Renal cortical epithelial cell (primary cell): ENCODE data around the gene ZNF664. TPM values are rescaled to one million over a fixed set of nuclear protein-coding genes. Genes with fewer than 3 reads are reported as not detected.
A peak's percentile ranks its signal among the peaks of the same experiment; 100 is the strongest.

Experiments used
- DNase-seq: peaks from one replicate; pipeline ENCODE4 v3.0.0-alpha.2; 2011; ENCODE audit warnings: low read depth
- total RNA-seq: library from RNA; depleted of rRNA; stranded (reverse); fragments of >200 nt; gene quantifications from 2 replicates; pipeline ENCODE4 v1.2.3, GENCODE V29; 2014

ZNF664 gene
- total RNA-seq, 1 donor from 2014 or later = 106 TPM

DNA sequence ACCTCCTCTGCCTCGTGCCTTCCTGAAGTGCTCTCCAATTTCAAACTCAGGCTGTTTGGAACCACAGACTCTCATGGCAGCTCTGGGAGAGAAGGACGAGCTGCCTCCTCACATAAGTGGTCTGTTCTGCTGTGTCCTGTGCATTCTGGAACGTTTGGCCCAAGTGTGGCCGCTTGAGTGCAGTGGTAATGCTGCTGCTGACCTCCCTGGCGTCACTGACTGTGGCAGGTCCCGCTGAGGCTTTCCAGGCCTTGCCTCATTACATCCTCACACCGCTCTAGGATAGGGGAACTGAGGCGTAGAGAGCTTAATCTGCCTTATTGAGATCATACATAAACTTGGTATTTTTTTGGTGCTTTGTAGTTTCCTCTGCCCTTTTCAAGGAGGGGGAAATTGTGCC lies 14.6 kb upstream of the ZNF664 start:
- DNase-seq = no peak

GRCh38 chr12:123958876-123959275 lies 14.1 kb upstream of the ZNF664 start:
- no peak for DNase-seq

DNA sequence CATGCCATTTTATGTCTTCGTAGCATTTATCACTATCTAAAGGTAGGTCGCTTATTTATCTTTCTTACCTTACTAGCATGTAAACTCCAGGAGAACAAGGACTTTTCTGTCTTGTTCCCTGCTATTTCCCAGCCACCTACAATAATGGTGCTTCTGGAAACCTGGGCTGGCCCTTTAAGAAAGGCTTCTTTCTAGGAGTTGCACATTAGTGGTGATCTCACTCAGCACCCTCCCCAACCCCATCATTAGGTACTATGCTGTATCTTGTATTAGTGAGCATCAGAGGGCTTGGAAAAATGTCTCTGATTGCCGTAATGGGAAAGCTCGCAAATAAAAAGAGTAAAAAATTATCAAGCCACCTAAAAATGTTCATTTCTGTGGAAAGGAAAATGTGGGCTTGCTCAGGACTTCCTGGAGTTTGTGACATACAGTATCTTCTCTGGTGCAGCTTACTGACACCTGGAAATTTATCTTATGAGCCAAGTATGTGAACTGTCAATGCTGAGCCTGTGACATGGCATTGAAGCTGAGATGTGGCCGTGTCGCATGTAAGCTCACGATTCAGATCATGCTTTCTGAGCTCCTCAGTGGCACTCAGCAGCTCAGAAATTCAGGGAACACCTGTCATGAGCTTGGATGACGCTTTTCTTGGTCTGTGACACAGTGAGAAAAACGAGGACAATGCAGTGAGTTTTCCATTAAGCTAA lies 12.8 kb upstream of the ZNF664 start:
- no peak for DNase-seq

- DNase-seq = no peak
Measured at GRCh38 chr12:123960856-123961255, 12.2 kb upstream of the ZNF664 start.

DNA sequence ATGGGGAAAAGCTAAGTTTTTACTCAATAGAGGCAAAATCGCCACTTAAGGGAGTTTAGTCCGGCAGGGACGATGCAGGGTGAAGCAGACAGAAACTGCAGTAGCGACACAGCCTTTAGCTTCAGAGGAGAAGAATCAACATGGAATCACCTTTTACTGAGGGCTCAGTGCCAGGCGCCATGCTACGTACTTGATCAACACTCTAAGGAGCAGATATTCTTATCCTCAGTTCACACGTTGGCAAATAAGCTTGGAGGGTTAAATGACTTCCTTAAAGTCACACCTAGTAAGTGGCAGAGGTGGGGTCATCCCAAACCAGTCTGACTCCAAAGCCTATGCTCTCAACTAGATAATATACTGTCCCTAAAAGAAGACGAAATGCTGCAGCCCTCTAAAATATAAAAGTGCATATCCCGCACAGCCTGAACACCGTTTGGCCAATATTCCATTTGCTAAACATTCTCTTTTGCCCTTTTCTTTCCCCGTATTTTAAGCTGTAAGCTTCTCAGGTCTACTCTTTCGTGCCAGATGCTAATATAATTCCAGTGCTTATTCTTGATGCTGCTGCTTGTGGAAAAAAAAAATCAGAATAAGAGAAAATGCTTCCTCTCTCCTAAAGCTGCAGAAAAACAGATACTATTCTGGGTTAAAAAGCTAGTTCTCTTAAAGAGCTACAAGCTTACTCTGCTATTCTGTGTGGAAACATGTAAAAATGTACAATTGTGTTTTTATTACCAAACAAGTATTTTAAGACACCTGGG lies 11.2 kb upstream of the ZNF664 start:
- DNase-seq = no peak

DNA sequence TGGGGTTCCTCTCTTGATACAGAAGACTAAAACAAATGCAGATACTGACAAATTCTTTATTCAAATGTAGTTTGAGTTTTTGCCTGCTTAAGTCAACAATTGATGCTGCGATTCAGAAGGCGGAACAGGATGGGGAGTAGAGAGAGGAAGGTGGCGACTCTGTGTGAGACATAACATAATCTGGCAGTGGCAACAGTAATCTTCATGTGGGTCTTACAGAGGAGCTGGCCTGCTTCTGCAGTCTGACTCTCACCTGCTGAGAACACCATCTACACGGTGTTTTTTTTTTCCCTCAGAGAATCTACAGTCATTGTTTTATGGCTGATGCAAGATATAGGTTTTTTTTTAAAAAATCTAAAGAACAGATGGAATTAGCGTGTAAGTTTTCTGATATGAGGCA lies 10.5 kb upstream of the ZNF664 start:
- no peak for DNase-seq

DNA sequence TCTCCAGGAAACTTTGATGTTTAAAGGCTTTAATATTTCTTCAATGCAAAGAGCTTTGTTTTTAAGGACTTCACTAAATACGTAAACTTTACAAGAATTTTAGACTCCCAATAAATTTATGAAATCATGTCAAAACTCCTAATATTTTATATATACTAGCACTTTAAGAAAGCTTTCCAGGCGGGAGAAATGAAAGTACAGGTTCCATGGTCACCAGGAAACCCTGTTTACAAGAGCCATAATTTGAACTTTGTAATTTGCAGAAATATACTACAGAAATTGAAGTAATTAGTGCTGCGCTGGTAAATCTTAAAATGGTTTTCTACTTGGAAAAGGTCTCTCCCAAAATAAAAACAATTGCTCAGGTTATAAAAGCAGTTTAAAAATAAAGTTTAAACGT lies 9.2 kb upstream of the ZNF664 start:
- no peak for DNase-seq

- DNase-seq = no peak
Measured at GRCh38 chr12:123965382-123965781, 7.6 kb upstream of the ZNF664 start.

GRCh38 chr12:123966596-123966995 lies 6.4 kb upstream of the ZNF664 start:
- peak; percentile 76 for DNase-seq

- peak; percentile 41 for DNase-seq
Measured at GRCh38 chr12:123967121-123967586, 5.9 kb upstream of the ZNF664 start.

DNA sequence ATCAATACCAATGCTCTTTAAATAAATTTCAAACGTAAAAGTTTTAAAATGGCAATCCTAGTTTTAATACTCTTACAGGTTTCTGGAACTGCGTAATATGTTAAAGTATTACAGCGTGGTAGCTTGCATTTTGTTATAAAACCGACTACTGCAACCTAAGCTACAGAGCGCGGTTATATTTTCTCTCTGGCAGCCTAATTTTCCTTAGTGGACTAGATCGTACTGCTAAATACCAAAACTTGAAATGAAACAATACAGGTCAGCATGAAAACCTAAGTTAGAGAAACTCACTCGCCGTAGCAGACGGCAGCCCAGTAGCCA lies 1.6 kb upstream of the ZNF664 start:
- DNase-seq = no peak

DNA sequence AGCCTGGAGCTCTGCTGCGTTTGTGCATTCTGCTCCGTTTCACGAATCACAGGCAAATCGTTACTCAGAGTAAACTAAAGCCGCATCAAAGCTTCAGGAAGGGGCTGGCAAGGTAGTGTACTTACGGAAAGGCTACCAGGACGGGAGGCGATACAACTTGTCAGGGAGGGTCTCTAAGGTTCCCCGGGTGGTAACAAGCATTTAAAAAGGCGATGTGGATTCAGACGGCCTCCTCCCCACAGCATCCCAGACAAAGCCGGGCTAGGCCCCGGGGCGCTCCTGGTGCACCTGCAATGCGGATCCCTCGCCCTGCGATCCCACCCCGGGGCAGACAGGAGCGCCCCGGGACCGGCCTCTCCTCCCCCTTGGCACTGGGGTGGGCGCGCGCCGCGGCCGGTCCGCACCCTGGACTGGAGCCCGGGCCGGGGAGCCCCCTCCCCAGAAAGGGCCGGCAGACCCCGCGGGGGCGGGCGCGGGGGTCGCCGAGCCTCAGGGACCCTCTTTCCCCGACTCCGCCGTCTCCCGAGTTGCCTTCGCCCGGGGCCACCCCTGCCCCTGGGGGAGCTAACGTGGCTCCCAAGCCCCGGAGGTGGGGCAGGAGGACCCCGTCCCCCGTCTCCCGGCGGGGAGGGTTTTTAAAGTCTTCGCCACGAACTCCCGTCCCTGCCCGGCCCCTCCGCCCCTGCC lies 1.1 kb upstream of the ZNF664 start:
- DNase-seq = peak; percentile 51

- peak; percentile 23 for DNase-seq
Measured at GRCh38 chr12:123973552-123974341, 732 bp downstream of the ZNF664 start.

GRCh38 chr12:123976227-123976826 lies 3.3 kb downstream of the ZNF664 start:
- DNase-seq = no peak

GRCh38 chr12:123979566-123979965 lies 6.6 kb downstream of the ZNF664 start:
- no peak for DNase-seq

DNA sequence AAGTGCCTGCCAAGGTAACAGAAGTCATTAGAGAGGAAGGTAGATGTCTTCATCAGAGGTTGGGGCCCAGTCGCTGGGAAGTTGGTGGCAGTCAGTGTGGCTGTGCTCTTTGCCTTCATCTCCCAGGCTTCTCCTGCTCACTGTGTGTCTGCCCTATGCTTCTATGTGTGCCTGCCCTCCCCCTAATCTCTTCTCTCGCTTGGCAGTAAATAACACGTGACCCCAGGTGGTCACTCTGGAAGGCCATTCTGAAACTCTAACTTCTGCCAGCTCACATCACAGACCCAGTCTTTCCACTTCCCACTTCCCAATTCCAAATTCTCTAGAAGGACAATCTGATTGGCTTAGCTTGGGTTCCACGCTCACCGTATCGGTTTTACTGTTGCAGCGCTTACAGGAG lies 9.3 kb downstream of the ZNF664 start:
- no peak for DNase-seq

- peak; percentile 74 for DNase-seq
Measured at GRCh38 chr12:123983822-123984485, 10.9 kb downstream of the ZNF664 start.

GRCh38 chr12:123984903-123985302 lies 11.9 kb downstream of the ZNF664 start:
- DNase-seq = no peak

DNA sequence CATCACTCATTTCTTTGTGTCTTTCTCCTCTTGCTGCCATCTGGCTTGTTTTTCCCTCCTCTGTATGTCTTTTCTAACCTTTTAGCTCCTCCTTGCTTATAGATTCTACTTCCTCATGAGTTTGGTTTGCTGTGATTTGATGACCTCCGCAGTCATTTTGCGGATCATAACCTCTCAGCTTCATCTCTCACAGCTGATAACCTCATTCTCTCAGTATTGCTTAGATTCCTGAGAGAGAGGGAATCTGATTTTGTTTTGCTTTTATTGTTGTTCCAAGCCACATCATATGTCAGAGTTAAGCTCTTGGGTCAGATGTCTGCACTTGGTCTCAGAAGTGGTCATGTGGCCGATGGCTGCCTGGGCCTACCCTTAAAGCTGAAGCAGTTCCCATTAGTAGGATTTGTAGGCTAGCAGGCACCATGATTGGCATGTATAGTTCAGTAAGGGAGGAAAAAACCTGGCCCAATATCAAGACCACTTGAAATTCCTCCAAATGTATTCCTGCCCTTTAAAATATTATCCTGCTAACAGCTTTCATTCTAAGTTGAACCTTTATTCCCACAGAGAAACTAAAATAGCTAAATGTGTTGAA lies 13.5 kb downstream of the ZNF664 start:
- DNase-seq = no peak

GRCh38 chr12:123987022-123987421 lies 14.0 kb downstream of the ZNF664 start:
- DNase-seq = no peak

DNA sequence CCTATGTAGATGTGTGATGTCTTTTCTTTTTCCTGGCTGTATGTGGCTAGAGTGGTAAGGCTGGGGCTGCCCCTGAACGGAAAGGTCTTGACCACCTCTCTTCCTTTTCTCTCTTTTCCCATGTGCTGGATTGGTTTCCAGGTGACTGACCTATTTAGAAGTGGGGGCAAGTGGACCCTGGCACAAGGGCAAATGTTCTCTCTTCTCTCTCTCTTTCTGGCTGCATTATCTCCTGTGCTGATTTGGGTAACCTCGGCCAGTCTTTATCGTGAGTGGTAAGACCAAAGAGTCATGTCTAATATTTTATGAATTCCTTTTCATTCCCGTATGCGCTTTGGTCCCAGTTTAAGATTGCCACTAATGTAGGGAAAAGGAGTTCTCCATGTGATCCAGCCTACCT lies 16.2 kb downstream of the ZNF664 start:
- DNase-seq = no peak
